Prostate gland (tissue), 2 donors: ENCODE measurements around the gene EIF2D.

Experiments
- POLR2AphosphoS5 ChIP-seq: sonication (generic); formaldehyde crosslinking; IDR thresholded peaks from one replicate; pipeline ENCODE4 v1.6.1; 2017; ENCODE audit warnings: antibody characterized with exemption
- TF ChIP-seq, protein P1 (sequence below), 4 experiments: fragments of 200-600 bp in 2 of 4; fragments of 450-650 bp in 2 of 4; sonication (generic) in 2 of 4; IDR thresholded peaks; 1 replicate in 3 of 4; 2 replicates in 1 of 4; pipeline ENCODE4 v1.5.1; 2016 to 2019; ENCODE audit warnings: antibody characterized with exemption in 4 of 4, mild to moderate bottlenecking in 2 of 4, moderate library complexity in 2 of 4

- TF ChIP-seq POLR2AphosphoS5: no peak
- TF ChIP-seq, protein P1, sequence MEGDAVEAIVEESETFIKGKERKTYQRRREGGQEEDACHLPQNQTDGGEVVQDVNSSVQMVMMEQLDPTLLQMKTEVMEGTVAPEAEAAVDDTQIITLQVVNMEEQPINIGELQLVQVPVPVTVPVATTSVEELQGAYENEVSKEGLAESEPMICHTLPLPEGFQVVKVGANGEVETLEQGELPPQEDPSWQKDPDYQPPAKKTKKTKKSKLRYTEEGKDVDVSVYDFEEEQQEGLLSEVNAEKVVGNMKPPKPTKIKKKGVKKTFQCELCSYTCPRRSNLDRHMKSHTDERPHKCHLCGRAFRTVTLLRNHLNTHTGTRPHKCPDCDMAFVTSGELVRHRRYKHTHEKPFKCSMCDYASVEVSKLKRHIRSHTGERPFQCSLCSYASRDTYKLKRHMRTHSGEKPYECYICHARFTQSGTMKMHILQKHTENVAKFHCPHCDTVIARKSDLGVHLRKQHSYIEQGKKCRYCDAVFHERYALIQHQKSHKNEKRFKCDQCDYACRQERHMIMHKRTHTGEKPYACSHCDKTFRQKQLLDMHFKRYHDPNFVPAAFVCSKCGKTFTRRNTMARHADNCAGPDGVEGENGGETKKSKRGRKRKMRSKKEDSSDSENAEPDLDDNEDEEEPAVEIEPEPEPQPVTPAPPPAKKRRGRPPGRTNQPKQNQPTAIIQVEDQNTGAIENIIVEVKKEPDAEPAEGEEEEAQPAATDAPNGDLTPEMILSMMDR (IDR thresholded peaks at IDR 0.05): no peak
Measured at GRCh38 chr1:206580438-206581113, 31.7 kb downstream of the EIF2D start.
